Measurements from ENCODE around the gene SLC35F5.
"Not testable (repeated sequence)": the region's sequence is repeated elsewhere in the genome, so short reads cannot be mapped to it uniquely, and the experiment has no call there.

The SLC35F5 gene

DNA sequence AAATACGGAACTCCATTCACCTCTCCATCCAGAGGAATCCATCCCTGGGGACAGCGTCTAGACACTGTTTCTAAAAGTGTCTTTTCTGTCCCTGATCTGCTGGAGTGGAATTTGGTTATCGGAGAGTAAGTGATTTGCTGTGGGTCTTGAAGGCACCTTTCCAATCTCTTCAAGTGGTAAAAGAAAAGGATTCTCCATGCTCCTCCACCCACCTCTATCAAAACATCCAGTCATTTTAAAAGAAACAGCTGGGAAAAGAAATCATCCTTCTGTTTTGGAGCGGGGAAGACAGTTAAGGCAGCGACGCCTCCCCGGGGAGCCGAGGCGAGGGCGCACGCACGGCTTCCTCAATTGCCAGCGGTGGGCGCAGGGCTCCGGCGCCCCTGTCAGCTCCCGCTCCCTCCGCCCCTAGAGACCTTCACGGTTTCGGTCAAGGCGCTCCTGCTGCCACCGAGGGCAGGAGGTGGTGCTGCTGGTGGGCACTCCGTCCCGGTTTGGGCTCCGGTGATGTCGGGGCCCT is 547 bp downstream of the SLC35F5 start:
- no peak for DNase-seq

DNA sequence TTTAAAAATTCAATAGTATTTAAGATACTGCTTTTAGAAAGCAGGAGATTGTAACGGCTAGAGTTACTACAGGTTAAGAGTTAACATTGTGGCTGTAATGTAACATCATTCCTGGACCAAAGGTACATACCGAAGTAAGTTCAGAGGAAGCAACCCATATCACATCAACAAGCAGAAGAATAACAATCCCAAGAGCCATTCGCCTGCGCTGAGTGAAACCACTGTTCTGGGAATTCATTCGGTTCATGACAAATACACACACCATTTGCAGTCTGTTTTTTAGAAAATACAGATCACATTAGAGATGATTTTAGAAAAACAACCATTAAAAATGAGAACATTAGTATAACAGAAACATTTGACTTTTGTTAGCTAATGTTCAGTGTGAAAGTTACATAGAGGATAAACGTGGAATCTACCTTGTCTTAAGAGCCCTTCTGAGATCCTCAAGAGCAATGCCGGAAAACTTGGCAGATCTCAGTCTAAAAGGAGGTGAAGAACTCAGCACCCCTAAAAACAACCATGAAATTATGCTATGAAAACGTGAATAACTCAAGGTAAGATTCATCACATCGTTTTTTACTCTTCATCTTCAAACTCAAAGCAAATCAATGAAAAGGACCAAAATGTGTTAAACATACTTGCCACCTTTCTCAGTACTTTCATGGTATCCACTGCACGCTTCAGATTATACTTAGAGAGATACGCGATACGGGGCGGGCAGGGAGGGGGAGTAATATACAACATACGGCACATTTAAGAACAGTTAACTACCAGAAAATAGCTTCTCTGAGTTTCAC is 1.2 kb downstream of the SLC35F5 start:
- no peak for DNase-seq

DNA sequence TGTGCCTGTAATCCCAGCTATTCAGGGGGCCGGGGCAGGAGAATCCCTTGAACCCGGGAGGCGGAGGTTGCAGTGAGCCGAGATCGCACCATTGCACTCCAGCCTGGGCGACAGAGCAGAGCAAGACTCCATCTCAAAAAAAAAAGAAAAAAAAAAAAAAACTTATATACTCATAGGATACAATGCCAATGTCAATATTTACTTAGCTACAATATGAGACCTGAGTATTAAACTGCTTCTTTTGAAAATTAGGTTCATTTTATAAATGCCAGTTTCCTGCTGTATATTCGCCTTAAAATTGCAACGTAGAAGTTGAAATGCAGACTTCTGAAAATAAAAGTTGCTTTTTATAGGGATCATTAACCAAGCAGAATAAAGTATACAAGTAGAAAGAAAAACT is 2.3 kb downstream of the SLC35F5 start:
- no peak for DNase-seq

DNA sequence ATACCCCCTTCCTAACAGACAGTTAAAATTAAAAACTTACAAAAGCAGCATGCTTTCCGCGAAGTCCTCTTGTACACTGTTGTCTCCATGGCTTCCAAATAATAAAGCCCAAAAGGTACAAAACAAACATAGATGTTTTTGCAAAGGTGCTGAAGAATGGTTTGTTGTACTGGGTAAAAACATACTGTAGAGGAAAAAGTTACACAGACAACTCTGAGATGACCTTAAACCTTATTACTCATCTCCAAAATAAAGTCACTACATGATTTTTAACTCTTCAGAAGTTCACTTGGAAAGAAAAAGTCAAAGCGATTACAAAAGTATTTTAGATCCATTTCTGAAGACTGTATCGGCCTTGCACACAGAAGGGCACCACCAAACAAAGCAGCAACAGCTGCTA is 6.1 kb downstream of the SLC35F5 start:
- no peak for DNase-seq

DNA sequence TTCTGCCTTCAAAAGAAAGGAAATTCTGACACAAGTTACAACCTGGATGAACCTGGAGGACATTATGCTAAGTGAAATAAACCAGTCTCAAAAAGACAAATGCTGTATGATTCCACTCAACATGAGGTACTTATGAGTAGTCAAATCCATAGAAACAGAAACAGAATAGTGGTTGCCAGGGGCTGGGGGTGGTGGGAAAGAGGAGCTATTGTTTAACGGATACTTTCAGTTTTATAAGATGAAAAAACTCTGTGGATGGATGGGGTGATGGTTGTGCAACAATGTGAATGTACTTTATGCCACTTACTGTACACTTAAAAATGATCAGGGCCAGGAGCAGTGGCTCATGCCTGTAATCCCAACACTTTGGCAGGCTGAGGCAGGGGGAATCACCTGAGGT is 15.4 kb downstream of the SLC35F5 start:
- DNase-seq = no peak

DNA sequence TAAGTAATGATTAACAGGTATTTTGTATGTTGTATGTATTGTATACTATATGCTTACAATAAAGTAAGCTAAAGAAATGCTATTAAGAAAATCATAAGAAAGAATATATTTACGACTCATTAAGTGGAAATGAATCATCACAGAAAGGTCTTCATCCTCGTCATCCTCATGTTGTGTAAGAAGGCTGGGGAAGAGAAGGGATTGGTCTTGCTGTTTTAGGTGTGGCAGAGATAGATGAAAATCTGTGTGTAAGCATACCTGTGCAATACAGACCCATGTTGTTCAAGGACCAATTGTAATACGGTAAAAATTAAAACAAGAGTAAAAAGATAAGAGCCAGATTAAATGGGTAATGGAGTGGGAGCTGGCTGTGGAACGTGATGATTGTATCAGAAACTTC is 16.6 kb downstream of the SLC35F5 start:
- no peak for DNase-seq

DNA sequence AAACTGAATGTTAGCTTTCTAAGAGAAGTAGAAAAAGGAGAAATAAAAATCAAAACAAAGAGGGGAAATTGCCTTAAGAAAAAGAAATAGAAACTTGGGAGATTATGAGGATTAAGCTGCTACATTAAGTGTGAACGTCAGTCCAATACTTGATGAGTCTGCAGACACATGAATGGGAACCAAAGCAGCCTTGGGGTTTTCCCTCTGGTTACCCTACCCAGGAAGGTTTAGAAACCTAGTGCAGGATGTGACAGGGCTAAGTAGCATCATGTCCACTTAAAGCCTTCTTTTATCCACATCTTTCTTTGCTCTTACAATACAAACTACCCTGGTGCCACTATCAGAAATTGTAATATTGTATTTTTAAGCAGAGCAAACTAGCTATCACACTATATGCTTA is 22.3 kb downstream of the SLC35F5 start:
- no peak for DNase-seq

DNA sequence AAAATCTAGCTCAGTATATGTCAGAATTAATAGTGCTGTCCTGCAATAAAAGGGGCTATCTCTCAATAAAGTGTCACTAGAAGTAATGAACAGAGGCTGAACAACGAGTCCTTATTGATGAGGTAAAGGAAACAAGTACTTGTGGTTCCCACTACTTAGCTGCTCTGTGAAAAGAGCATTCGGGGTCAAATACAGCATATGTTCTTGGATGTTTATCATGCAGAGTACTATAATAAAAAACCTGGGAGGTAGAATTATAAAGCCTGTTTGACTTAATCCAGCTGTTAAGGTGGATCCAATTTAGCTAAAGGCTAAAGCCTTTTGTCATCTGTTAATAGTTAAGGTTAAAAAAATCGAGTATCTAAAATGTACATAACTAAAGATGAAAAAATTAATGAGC is 32.4 kb downstream of the SLC35F5 start:
- DNase-seq = no peak

DNA sequence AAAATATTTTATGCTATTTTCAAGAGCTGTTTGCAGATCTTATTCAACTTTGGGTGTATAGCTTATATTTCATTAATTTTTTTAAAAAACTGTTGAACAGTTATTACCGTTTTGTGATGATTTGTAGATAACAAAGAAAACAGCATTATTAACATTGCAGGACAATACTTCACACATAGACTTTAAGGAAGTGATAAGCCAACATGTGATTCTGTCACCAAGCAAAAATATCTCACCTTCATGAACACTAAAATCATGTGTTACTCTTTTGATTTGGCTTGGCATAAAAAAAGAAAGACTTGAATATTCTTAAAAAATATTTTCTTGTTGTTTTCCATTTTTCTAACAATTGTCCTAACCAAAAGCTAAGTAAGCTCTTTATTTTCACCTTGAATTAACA is 33.0 kb downstream of the SLC35F5 start:
- DNase-seq = no peak

DNA sequence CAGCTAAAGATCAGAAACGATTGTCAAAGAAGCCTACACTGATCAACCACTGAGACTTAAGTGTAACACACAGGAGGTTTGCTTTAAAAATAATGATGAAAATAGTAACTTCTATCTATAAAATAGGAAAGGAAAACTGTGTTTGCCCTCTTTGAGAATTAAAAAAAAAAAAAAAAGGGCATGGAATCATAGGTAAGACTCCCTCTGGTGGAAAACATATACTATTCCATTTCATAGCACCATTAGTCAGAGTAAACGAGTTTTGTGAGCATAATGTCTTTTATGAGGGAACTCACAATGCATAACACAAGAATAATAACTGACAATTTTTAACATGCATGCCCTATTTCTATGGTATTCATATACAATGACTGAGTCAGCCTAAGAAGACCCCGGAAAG is 36.3 kb downstream of the SLC35F5 start:
- no peak for DNase-seq

DNA sequence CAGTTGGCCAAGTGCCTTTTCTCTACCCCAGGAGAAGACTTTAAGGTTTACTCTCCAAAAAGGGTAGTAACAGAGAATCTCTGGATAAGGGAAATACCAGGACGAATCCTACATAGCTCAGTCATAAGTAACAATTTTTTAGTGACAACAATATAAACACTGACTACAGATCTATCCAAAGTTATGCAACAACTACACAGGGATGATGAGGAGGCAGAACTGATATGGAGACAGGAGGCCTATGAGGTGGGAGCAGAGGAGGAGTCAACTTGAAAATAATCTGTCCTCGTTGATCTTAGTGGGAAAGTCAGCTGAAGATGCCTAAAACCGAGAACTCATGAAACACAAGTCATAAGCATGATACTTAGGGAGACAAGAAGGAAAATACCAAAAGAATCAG is 40.2 kb downstream of the SLC35F5 start:
- no peak for DNase-seq

DNA sequence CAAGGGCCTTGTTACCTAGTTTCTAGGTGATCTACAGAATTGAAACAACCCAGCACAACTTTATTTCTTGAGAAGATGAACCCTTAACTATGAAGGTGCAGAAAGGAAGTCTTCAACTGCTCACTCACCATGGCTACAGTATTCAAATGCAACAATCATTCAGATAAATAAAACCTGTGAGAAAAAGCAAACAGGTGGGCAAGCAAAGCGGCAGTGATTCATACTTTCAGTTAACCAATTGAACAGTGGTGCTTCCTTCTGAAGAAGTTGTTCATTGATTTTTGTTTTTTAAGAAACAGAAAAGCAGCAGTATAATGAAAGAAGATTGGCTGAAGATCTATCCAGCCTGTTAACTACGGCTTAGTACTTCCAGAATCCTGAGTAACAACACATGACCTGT is 43.5 kb downstream of the SLC35F5 start:
- no peak for DNase-seq

DNA sequence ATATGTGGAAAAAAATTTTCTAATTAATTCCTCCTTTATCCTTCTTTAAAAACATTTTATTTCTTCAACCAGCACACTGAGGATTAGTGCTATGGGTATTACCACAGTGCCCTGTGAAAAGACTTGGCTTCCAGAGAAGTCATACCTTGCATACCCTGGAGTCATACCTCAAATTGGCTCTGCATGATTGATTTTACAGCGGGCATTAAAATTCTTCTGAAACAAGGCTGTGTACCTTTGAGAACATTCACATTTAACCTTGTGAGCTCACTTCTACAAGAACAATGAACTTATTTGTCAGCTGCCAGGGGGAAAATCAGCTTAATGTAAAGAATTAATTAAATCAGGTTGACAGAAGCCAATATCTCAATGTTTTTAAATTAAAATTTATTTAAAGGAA is 44.6 kb downstream of the SLC35F5 start:
- no peak for DNase-seq

DNA sequence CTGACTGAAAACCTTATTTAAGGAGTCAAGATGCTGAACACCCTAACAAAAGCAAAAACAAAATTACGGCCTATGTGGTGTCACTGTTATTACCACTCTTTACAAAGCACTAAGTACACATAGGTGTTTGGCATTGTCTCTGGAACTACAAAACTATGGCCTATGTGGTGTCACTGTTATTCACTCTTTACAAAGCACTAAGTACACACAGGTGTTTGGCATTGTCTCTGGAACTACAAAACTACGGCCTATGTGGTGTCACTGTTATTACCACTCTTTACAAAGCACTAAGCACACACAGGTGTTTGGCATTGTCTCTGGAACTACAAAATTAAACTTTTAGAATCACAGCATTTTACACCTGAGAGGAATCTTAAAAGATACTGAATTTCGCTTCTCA is 47.4 kb downstream of the SLC35F5 start:
- no peak for DNase-seq

DNA sequence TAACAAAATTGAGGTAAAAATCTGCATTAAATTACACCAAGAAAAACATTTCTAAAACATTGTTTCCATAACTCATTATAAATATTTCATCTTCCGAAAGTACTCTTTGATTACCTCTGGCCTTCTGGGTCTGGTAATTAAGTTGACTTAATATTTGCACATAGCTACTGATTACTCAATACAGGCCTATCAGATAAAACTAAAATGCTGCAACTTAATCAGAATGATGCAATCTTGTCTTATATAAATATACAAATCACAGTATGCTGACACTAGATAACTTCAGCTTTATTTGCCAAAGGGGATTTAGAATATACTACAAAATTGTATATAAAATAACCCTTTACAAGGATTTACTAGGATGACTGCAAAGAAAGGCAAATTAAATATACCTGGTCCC is 49.3 kb downstream of the SLC35F5 start:
- no peak for DNase-seq

DNA sequence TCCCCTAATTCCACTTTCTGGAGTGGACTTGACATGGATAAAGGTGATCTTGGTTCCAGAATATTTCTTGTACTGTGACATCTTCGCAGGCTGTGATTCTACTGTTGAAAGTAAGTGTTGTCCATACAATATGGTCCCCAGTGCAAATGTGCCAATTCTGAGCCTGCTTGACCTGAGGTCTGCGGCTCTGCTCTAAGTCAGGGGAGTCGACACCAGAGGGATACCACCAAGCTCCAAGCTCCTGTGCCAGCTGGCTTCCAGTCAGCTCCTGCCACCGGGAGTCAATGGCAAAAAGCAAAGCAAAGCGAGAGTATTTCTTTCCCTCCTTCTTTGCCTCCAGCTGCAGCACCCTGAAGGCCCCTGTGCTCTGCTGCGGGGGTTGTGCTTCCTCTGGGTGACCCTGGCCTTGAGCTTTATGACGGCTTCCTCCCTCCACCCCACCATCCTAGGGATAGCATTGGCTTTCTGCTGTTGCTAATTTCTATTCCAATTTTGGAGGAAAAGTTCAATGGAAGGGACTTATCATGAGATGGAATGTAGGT is 50.4 kb downstream of the SLC35F5 start:
- no peak for DNase-seq

DNA sequence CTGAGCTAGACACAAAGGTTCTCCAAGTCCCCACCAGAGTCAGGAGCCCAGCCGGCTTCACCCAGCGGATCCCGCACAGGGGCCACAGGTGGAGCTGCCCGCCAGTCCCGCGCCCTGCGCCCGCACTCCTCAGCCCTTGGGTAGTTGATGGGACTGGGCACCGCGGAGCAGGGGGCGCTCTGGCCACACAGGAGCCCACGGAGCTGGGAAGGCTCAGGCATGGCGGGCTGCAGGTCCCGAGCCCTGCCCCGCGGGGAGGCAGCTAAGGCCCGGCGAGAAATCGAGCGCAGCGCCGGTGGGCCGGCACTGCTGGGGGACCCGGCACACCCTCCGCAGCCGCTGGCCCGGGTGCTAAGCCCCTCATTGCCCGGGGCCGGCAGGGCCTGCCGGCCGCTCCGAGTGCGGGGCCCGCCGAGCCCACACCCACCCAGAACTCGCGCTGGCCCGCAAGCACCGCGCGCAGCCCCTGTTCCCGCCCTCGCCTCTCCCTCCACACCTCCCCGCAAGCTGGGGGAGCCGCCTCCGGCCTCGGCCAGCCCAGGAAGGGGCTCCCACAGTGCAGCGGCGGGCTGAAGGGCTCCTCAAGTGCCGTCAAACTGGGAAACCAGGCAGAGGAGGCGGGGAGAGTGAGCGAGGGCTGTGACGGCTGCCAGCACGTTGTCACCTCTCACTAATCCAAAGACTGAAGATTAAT is 52.0 kb downstream of the SLC35F5 start:
- DNase-seq = not testable (repeated sequence)

DNA sequence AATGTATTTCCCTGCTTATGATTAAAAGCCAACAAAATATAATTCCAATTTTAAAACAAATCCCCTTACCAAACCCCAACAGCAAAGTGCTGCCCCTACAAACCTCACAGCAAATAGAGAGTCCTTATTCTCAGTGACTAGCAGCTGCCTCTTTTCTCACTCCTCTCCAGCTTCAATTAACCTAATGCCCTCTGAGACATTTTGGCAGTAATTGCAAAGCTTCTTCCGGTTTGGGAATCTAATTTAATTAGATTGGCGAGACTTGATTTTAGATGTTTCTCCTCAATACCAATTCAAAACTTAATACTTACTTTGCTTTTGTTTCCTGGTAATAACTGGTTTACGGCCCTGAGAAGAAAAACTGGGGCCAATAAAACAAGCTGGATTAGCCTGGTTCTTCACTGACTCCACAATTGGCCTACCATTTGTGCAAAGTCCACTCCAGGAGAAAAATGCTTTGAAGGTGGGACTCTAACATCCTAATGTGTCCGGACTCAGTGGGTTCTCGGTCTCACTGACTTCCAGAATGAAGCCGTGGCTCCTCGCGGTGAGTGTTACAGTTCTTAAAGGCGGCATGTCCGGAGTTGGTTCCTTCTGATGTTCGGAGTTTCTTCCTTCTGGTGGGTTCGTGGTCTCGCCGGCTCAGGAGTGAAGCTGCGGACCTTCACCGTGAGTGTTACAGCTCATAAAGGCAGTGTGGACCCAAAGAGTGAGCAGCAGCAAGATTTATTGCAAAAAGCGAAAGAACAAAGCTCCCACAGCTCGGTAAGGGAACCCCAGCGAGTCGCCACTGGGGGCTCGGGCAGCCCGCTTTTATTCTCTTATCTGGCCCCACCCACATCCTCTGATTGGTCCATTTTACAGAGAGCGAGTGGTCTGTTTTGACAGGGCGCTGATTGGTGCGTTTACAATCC is 52.8 kb downstream of the SLC35F5 start:
- no peak for DNase-seq

DNA sequence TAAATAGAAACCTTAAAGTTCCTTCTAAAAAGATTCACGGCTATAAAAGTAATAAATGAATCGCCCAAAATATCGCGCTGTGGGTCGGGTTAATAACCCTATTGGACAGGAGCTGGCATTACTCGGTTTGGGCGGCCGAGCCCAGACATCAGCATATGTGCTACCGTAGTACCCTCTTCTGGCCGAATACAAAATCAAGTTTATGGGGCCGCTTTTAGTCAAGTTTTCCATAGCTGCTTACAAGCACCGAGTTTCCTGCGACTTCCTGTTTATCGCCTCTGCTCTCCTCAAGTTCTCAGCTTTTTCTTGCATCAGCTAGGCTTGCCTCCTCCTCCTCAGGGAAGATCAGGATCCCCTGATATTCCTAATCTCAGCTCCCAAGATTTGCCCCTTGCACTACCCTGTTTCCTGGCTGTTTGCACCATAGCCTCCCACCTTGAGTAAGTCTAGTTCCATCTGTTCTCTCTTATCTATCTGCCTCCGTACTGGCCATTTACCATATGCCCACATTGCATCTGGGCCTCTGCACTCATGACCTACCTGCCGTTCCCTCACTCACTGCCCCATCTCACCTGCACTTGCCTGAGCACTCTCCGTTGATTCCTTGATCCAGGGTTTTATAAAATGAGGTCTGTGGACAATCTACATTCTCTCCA is 56.1 kb downstream of the SLC35F5 start:
- DNase-seq = no peak

DNA sequence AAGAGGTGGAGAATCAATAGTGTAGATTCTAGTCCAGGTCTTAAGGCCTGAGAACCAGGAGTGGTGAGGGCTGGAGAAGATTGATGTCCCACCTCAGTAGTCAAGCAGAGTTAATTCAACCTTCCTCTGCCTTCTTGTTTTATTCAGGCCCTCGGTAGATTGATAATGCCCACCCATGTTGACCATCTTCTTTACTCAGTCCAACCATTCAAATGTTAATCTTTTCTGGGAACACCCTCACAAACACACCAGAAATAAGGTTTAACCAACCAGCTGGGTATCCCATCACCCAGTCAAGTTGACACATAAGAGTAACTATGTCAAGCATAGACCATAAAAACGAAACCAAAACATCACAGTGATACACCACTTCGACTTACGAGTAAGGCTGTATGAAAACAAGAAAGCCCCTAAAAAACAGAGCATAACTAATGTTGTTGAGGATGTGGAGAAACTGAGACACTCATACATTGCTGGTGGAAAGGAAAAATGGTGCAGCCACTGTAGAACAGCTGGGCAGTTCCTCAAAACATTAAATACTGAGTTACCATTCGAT is 57.5 kb downstream of the SLC35F5 start:
- DNase-seq = no peak

DNA sequence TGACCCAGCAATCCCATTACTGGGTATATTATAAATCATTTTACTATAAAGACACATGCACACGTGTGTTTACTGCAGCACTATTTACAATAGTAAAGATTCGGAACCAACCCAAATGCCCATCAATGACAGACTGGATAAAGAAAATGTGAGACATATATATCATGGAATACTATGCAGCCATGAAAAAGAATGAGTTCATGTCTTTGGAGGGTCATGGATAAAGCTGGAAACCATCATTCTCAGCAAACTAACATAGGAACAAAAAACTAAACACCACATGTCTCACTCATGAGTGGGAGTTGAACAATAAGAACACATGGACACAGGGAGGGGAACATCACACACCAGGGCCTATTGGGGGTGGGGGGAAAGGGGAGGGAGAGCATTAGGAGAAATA is 58.2 kb downstream of the SLC35F5 start:
- not testable (repeated sequence) for DNase-seq

DNA sequence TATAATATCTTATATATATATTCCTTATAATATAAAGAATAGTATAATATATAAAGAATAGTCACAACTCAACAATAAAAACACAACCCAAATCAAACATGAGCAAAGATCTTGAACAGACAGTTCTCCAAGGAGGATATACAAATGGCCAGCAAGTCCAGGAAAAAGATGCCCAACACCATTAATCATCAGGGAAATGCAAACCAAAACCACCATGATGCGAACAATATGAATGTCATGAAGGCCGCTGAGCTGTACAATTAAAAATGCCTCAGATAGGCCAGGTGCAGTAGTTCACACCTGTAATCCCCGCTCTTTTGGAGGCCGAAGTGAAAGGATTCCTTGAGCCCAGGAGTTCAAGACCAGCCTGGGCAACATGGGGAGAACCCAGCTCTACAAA is 58.9 kb downstream of the SLC35F5 start:
- DNase-seq = no peak

Data from activated gamma-delta T cell (primary cell).